Upper lobe of right lung (tissue), 1 donor: ENCODE data around the gene STOX1. TPM values are rescaled to one million over a fixed set of nuclear protein-coding genes. Genes with fewer than 3 reads are reported as not detected.
"Not testable (repeated sequence)": the region's sequence is repeated elsewhere in the genome, so short reads cannot be mapped to it uniquely, and the experiment has no call there.

Experiments used
- ATAC-seq: fragments of 200-7000 bp; cut with Tn5 transposase; one replicate; pipeline ENCODE4 v1.9.1; 2020; ENCODE audit warnings: mild to moderate bottlenecking, moderate library complexity
- DNase-seq: peaks from one replicate; pipeline ENCODE4 v3.0.0-alpha.2; 2020
- H3K27ac ChIP-seq: fragments of 200-600 bp; one replicate; pipeline ENCODE4 v1.8.0; 2022
- H3K27me3 ChIP-seq: fragments of 200-600 bp; one replicate; pipeline ENCODE4 v1.8.0; 2022; ENCODE audit warnings: mild to moderate bottlenecking
- H3K36me3 ChIP-seq: fragments of 200-600 bp; one replicate; pipeline ENCODE4 v1.8.0; 2022
- H3K4me1 ChIP-seq: fragments of 200-600 bp; one replicate; pipeline ENCODE4 v1.8.0; 2022
- H3K4me3 ChIP-seq: fragments of 200-600 bp; one replicate; pipeline ENCODE4 v1.8.0; 2022; ENCODE audit warnings: mild to moderate bottlenecking
- H3K9me3 ChIP-seq: fragments of 200-600 bp; one replicate; pipeline ENCODE4 v1.8.0; 2022
- CTCF ChIP-seq: fragments of 200-600 bp; IDR thresholded peaks from one replicate; pipeline ENCODE4 v1.8.0; 2022; ENCODE audit warnings: antibody characterized with exemption
- intact Hi-C: fragments of 100-400 bp; cut with DNase I; formaldehyde crosslinking; loops from one replicate; pipeline ENCODE4 v1.11.0; 2022
- total RNA-seq: library from RNA; stranded (reverse); fragmentation: NEBNext Ultra II Directional; extraction: Animal tissue kit (Norgen Biotek cat#: 25700); gene quantifications from one replicate; pipeline ENCODE4 v1.2.1, GENCODE V29; 2021
- donor health status: DM: no; HTN: yes; CAD: no; lungs with severe emphysema.

STOX1 gene
- total RNA-seq, 1 donor from 2014 or later: 0.46 TPM

DNA sequence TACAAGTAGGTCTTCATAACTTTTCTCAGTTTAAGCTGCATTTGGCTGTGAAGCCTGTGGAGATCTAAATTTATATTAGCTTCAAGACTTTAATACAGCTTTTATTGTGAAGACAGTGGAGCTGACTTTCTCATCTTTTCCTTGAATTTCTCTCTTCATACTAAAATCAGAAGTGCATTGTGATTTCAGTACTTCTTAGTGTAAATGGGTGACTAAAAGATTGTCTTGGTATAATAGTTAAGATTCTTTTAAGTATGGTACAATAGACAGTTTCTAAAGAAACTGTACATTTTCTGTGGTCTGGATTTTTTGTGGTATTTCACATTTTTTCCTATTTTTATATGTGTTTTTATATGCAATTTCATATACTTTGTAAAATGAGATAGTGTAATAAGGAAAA is 107.7 kb downstream of the STOX1 start:
- H3K9me3 ChIP-seq: no peaks in the 10 kb centered on the region
- no peak overlapping the region for H3K27ac ChIP-seq
- H3K36me3 ChIP-seq: peaks cover 96% of the 10 kb centered on the region
- intact Hi-C loops: no loop called here
- no peak overlapping the region for H3K4me3 ChIP-seq
- no peaks in the 10 kb centered on the region for H3K4me1 ChIP-seq
- ATAC-seq (no peak), DNase-seq (no peak)
- no peaks in the 10 kb centered on the region for H3K27me3 ChIP-seq
- no peak for TF ChIP-seq CTCF

- intact Hi-C loops: no loop called here
- no peak overlapping the region for H3K27ac ChIP-seq
These were observed 110.8 kb downstream of the STOX1 start for GRCh38 chr10:68938117-68938516.

DNA sequence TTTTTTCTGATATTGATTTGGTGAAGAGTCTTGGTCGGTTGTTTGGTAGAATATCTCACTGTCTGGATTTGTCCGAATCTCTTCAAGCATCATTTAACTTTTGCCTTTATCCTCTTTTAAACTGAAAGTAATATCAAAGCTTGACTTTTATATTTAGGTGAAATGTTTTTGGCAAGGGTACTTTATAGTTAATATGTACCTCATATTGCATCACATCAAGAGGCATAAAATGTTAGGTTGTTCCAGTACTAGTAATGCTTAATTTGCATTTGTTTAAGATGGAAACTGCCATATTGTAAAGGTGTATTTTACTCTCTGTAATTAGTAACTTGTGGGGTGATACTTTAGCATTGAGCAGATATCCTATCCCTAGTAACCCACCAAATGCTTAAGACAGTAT is 111.6 kb downstream of the STOX1 start:
- no peak overlapping the region for H3K4me3 ChIP-seq
- TF ChIP-seq CTCF: no peak
- intact Hi-C loops: no loop called here
- peaks cover 97% of the 10 kb centered on the region for H3K36me3 ChIP-seq
- DNase-seq: no peak
- no peak overlapping the region for H3K27ac ChIP-seq
- ATAC-seq: no peak
- H3K27me3 ChIP-seq: no peaks in the 10 kb centered on the region
- no peaks in the 10 kb centered on the region for H3K9me3 ChIP-seq
- no peaks in the 10 kb centered on the region for H3K4me1 ChIP-seq

More at GRCh38 chr10:68938117-68938516, 110.8 kb downstream of the STOX1 start:
- Histone ChIP-seq H3K9me3 (no peaks in the 10 kb centered on the region), H3K27me3 (no peaks in the 10 kb centered on the region), H3K4me3 (no peak overlapping the region), H3K4me1 (no peaks in the 10 kb centered on the region), H3K36me3 (peaks cover 97% of the 10 kb centered on the region)
- TF ChIP-seq CTCF: no peak
- DNase-seq (no peak), ATAC-seq (no peak)

GRCh38 chr10:68940917-68941316 is 113.6 kb downstream of the STOX1 start:
- H3K27me3 ChIP-seq, H3K4me3 ChIP-seq, H3K9me3 ChIP-seq, H3K27ac ChIP-seq, intact Hi-C loops, ATAC-seq, H3K4me1 ChIP-seq, DNase-seq: not testable (repeated sequence)
- peaks cover 96% of the 10 kb centered on the region for H3K36me3 ChIP-seq

Other genes starting within 250 kb of the STOX1 start
- 45.8 TPM for gene CCAR1, start 106.3 kb upstream of the STOX1 start, total RNA-seq
- gene DDX50, start 73.8 kb downstream of the STOX1 start, total RNA-seq: 26.1 TPM
- gene DDX21, start 128.6 kb downstream of the STOX1 start, total RNA-seq: 56.0 TPM
- 21.4 TPM for gene KIFBP, start 161.3 kb downstream of the STOX1 start, total RNA-seq